HG03103 (cell line): ENCODE results near the gene ADCK1.
"Not testable (repeated sequence)": the region's sequence is repeated elsewhere in the genome, so short reads cannot be mapped to it uniquely, and the experiment has no call there.

ENCODE experiments used
- ATAC-seq: cut with Tn5 transposase; IDR thresholded peaks from one replicate; pipeline ENCODE4 v1.9.1; 2021; ENCODE audit warnings: low read depth; ENCODE audit not compliant: unreplicated experiment

ADCK1 gene

DNA sequence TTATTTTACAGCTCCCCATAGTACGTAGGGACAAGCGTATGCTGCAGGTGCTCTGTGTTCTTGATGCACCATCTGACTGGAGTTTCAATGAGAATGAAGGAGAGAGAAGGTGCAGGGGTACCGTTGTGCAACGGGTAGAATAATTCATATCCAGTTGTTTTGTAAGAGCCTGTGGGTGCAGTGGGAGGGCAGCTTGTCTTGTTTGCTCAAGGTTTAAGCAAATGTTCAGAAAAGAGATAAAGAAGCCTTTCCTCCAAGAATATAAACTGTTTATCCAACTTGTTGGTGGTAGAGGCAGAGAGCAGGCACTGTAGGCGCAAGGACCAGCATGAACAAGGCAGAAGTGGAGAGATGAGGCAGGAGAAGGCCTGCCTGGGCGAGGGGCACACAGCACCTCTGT, 64.2 kb downstream of the ADCK1 start:
- ATAC-seq = no peak

DNA sequence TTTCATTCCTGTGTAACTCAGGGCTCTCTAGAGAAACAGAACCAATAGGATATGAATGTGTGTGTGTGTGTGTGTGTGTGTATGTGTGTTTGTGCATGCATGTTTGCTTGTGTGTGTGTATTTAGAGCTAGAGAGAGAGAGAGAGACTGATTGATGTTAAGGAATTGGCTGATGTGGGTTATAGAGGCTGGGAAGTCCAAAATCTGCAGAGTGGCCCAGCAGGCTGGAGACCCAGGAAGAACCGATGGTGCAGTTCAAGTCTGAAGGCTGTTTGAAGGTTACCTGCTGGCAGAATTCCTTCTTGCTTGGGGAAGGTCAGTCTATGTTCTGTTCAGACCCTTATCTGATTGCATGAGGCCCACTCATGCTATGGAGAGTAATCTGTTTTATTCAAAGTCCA, 64.7 kb downstream of the ADCK1 start:
- no peak for ATAC-seq

DNA sequence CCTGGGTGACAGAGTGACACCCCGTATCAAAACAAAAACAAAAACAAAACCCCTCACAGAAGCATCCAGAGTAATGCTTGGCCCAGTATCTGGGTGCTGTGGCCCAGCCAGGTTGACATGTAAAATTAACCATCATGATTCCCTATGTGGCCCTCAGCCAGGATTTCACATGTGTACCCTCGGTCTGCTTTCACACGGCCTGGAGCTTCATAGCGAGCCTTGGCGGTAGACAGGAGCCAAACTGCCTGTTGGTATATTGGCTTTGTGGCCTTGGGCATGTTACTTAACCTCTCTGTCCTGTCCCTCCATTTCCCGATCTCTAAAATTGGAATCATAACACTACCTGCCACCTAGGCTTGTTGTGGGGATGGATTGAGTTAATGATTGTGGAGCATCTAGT, 65.5 kb downstream of the ADCK1 start:
- ATAC-seq = no peak

DNA sequence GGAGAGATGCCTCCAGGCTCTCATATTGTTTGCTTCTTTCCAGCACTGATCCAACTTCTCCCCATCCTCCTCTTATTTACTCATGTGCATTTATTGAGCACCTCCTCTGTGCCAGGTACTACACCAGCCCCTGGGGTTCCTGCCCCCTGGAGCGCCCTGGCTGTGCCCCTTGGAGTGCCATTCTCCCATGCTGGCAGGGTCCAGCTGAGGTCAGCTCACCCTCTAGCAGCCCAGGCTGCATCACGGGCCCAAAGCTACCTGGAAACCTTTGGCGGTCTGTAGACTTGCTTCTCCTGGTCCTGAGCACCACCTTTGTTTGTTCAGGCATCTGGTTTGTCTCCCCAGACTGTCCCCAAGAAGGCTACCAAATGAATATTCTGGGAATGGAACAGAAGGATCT, 67.0 kb downstream of the ADCK1 start:
- no peak for ATAC-seq

DNA sequence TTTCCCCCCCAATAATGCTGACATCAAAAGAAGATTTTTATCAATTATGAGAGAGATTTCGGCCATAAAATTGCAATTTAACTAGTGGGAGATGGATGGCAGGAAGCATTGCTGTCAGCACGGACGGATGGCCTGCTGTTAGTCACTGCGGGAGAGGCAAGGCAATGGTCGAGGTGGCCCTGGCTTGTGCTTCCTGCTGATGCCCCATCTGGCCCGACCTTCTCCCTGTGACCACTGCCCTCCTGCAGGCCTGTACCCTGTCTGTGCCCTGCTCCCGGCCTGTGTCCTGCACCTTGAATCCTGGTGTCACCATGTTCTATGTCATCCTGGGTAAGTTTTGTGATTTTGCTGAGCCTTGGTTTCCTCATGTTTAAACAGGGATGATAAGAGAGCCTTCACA, 67.6 kb downstream of the ADCK1 start:
- no peak for ATAC-seq

DNA sequence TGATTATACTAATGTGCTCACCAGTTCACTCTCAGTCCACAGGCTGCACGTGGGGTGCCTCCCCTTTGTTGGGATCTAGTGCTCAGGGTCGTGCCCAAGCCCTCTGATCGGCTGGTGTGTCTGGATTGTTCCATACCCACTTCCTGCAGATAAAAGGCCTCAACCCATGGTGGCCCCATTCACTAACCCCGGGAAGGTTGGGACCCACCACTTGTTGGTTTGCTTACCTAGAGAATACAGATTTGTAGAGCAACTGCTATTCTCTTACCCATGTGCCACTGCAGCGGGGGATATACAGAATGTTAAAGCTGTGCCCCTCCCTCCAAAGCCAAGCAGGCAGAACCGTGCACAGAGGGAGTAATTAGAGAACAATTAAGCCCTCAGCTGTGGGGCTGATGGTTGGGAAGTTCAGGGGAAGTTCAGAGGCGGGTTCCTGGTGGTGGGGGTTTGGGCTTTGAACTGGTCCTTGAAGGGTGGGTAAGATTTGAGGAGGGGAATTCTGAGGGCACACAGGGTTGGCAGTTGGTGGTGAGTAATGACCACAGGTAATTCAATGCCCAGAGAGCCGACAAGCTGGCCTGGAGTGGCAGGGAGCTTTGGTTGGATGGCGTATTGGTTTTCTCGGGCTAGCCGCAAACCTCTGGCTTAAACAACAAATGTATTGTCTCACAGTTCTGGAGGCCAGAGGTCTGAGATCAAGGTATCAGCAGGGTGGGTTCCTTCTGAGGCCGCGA, 68.8 kb downstream of the ADCK1 start:
- ATAC-seq = no peak

DNA sequence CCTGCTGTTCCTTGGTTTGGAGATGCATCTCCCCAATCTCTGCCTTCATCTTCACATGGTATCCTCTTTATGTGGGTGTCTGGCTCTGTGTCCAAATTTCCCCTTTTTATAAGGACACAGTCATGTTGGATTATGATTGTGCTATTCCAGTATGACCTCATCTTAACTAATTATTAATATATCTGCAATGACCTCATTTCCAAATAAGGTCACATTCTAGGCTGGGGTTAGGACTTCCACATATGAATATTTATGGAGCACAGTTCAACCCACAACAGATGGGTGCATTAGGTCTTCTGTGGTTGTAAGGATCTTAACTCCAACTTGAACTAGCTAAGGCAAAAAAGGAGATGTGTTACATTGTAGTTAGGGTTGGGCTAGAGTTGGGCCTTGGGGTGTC, 69.4 kb downstream of the ADCK1 start:
- ATAC-seq = no peak

DNA sequence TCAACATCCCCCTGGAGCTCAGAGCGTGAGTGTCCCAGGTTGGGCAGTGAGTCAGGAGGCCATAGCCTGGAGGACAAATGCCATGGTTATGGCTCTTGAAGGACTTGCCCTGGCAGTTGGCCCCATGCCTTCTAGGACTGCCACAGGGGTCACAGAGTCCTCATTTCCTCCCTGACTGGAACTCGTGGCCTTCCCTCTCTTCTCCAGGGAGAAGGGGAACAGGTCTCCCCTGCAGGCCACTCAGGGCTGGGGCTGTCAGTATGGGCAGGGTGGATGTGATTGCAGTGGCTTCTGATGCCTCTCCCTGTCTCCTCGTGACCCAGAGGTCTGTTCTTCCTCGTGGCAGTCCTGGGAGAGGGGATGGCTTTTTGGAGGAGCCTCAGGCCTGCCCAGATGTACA, 70.7 kb downstream of the ADCK1 start:
- ATAC-seq = no peak

DNA sequence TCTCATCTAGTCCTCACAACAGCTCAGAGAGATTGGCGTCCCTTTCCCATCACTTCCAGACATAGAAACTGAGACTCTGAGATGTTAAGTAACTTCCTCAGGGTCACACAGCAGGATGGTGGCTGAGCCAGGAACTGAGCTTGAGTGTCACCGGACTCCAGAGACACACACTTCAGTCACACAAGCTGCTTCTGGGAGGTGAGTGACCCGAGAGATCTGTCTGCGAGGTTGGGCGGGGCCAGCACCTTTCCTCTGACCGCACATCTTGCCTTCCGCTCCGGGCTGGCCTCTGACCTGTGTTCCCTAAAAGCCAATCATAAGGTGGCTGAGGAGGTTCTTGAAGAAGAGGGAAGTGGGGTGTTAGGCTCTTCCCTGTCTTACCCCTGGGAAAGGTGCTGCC, 72.2 kb downstream of the ADCK1 start:
- ATAC-seq = no peak

DNA sequence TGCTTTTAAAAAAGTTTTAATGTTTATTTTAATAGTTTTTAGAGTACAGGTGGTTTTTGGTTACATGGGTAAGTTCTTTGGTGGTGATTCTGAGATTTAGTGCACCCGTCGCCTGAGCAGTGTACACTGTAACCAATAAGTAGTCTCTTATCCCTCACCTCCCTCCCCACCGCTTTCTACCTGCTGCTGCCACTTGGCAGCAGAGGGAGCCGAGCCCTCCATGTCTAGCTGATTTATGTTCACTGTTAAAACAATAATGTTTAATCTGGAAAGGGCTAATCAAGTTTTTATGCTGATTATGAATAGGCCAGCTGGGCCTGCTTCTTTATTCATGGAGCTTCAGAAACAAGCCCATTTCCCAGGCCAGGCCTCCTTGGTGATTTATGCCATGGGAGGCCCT, 73.1 kb downstream of the ADCK1 start:
- no peak for ATAC-seq

DNA sequence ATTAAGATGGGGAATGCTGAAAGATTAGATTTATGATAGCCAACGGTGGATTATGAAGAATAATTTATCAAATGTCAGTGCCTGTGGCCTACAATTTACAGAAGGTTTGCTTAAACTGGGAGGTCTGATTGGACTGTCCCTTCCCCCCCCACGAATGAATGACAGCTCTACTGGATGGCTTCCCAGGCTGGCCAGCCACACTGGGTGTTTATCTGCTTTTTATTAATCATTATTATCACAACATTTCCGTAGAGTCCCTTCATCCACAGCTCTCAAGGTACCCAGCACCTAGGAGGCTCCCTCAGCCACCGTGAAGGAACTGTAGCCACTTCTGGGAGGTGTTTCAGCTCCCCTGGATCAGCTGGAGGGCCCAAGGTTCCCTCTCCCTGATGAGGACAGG, 78.9 kb downstream of the ADCK1 start:
- ATAC-seq = no peak

DNA sequence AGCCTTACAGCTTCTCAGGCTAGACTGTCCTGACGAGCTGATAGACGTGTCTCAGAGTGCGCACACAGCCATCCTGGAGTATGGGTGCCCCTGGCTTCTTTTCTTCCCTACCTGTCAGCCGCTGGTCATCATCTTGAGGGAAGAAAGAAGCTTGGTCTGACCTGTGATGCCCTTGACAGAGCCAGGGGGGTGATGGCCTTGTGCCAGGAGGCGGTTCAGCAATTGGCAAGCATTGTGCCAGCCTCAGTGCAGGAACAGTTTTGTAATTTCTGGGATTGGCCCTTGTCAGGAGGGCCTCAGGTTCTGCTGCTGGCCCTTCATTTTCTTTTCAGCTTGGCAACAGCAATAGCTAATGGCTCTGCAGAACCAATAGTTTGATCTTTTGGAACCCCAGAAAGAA, 80.1 kb downstream of the ADCK1 start:
- no peak for ATAC-seq

DNA sequence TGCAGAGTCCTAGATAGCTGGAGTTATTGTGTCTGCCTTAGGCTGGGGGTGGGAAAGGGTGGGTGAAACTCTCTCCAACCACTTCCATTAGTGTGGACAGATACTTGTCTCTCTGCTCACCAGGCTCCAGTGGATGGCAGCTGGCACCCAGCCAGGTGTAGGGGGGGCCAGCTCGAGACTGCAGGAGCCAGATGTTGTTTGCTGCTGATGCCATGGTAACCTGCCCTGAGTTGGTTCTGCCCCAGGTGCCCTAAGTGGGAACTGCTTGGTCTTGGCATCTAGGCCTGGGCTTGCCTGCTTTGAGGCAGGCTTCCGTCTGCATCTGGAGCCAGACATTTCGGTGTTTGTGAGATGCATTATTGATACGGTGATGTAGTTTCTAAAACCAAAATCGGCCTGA, 82.2 kb downstream of the ADCK1 start:
- no peak for ATAC-seq

DNA sequence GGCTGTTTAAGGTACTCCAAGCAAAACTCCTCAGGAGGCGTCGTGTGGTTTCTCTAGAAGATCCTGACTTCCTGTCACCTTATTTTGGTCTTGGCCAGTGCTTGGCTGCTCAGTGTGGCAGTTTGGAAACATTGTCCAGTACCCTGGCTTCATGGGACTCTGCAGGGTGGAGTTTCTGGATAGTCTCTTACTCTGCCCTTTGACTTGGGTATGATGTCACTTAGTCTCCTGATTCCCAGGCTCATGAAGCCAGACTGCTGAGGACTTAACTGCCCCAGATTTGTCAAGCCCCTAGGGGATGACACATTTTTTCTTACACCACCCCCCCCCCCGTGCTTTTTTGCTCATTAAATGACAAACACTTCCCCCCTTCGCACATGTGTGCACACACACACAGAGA, 82.7 kb downstream of the ADCK1 start:
- no peak for ATAC-seq

DNA sequence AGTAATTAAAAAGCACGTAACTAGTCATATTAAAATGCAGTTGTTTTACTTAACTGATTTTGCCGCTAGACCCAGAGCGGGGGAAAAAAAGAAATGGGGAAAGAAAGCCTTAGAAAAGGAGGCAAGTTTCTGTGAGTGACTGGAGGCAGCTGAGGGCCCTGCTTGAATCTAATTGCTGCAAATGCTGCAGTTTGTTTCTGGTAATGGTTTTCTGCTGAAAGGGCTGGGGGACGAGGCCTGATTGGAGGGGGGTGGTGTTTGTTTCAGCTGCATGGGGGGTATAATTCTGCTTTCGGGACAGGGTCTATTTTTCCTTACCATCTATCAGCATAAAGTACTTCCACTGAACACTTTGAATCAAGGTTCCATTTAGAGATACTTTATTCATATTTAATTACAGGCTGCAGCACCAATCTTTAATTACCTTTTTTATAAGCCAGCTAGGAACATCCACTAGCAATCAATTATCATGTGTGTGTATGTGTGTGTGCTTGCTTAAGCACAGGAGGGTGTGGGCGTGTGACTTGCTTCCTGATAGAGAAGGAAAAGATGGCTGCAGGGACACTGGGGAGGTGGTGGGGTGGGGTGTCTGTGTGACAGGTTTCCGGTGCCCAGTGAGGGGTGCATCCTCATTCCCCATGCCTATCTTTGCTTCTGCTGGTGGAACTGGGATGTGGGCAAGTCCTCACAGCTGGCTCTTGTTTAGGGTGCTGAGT, 83.4 kb downstream of the ADCK1 start:
- ATAC-seq = no peak

DNA sequence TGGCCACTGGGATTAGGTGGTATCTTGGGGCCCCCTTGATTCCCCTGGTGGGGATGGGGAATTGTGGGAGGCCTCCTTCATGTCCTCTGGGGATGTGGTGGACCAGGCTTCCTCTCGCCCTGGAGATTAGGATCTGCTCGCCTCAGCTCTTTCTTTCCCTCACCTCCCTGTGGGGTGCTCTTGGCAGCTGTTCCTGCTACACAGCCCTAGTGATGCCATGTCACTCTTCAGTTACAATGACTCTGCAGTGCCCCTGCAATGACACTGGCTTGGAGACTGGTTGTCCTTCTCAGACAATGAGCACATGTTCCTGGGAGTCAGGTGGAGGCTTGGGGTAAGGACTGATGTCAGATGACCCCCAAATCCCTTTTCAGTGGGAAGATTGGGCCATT, 83.9 kb downstream of the ADCK1 start:
- ATAC-seq = no peak

DNA sequence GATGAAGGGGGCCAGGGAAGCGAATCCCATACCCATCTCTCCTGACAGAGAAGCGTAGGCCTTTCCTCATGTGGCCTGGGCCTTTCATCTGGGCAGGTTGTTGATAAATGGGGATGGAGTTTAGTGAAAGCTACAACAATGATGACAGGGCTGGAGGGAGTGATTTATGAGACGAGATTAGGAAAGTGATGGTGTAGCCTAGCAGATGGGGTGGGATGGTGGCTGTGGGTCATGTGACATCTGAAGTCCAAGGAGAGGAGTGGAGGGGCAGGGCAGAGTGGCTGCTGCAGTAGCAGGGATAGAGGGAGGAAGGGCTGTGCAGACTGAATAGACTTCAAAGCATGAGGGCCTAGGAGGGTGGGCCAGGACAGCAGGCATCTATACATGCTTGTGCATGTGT, 85.5 kb downstream of the ADCK1 start:
- no peak for ATAC-seq

DNA sequence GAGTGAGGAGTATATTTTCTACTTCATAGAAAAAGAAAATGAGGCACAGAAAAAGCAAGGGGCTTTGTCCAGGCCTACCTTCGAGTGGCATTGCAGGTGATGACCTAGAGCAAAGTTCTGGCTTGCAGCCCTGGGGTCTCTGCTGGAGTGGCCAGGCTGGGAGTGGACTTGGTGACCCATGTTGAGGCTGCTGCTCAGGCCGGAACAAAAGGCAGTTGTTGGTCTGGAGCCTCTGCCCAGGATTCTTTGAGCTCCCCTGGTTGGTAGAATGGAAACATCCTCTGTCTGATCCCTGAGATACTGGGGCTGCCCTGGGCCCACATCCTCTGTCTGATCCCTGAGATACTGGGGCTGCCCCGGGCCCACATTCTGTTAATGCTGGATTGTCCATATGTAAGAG, 86.1 kb downstream of the ADCK1 start:
- no peak for ATAC-seq

DNA sequence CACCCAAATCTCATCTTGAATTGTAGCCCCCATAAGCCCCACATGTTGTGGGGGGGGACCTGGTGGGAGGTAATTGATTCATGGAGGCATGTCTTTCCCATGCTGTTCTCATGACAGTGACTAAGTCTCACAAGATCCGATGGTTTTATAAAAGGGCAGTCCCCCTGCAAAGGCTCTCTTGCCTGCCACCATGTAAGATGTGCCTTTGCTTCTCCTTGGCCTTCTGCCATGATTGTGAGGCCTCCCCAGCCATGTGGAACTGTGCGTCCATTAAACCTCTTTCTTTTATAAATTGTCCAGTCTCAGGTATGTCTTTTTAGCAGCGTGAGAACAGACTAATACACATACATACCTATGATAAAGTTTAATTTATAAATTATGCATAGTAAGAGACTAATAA, 89.0 kb downstream of the ADCK1 start:
- ATAC-seq = not testable (repeated sequence)

DNA sequence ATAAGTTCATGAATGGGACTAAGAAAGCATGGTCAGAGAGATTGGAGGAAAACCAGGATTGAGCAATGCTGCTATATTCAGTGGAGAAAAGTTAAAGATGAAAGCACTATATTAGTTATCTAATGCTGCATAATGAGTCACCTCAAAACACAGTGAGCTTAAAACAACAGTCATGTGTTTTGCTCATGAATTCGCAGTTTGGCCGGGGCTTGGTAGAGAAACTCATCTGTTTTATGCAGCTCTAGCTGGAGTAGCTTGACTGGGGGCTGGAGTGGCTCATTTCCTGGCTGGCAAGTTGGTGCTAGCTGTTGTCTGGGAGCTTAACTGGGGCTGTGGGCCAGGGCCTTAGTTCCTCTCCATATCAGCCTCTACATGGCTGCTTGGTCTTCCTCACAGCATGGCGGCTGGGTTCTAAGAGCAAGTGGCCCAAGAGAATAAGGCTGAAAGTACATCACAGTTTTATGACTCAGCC, 90.1 kb downstream of the ADCK1 start:
- no peak for ATAC-seq

DNA sequence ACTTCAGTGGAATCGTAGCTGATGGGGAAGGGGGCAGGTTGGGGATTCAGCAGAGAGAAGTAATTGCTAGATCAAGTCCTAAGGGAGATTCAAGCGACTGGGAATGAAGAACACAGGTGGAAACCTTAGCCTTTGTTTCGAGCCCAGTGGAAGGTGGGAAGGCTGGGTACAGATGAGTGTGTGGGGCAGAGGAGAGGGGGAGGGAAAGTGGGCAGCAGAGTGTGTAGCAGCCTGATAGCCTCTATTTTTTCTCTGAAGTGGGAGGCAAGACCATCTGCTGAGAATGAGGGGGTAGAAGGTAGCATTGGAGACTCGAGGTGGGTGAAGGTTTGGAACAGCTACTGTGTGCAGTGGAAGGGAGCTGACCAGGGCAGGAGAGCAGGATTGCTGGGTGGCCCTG, 91.0 kb downstream of the ADCK1 start:
- ATAC-seq = no peak

DNA sequence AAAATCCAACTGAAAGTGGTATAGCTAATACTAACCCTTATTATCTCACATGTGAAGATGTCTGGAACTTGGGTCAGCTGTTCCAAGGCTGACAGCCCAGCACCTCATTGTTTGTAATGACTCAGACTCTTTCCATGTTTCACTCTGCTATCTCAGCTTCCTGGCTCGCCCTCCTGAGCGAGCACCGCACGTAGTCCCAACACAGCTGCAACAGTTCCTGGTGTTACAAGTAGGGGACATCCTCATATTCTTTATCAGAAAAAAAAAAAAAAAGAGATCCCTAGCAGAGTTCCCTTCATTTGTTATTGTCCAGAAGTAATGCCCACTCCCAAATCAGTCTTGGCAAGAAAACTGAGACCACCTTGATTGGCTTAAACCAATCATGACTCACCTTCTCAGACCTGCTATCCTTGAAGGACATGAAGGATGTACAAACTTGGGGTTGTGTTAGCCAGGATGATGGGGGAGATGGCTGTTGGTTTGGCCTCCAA, 92.5 kb downstream of the ADCK1 start:
- ATAC-seq = no peak
